HG03342 (cell line): Measurements from ENCODE around the gene MRPL21.

Experiments used
- ATAC-seq: cut with Tn5 transposase; IDR thresholded peaks from one replicate; pipeline ENCODE4 v1.9.1; 2021; ENCODE audit warnings: mild to moderate bottlenecking, moderate library complexity; ENCODE audit not compliant: unreplicated experiment

Gene MRPL21

GRCh38 chr11:68903288-68904247 is at the start of gene MRPL21, which contains the start of gene IGHMBP2:
MRPL21 (minus strand) TSS chr11:68903832; CDS start chr11:68903810, 22 bp downstream.
IGHMBP2 (plus strand) TSS chr11:68903891; CDS start chr11:68903953, 62 bp downstream.
- peak; percentile 93 for ATAC-seq

DNA sequence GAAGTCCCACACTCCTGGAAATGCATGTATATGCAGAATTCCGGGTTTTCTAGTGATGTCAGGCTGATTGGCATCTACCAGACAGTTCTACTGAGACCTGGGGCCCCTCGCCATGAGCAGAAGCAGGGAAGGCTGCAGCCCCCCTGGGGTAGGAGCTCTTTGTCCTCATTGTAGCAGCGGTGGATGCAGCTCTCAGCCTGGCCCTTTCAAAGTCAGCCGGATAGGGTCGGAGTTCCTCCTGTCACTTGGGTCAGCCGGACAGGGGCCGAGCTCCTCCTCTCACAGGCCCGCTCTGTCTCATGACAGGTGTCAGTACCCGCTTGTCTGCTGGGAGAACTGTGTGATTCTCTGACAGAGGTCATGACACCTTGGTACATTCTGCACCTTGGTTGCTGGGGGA is 47.1 kb upstream of the MRPL21 start:
- no peak for ATAC-seq

- no peak for ATAC-seq
Measured at GRCh38 chr11:68950270-68950669, 46.6 kb upstream of the MRPL21 start.

- ATAC-seq: no peak
Measured at GRCh38 chr11:68948935-68949334, 45.3 kb upstream of the MRPL21 start.

GRCh38 chr11:68948496-68948895 is 44.9 kb upstream of the MRPL21 start:
- ATAC-seq: no peak

- no peak for ATAC-seq
Measured at GRCh38 chr11:68947151-68947550, 43.5 kb upstream of the MRPL21 start.

GRCh38 chr11:68946416-68947090 is 42.9 kb upstream of the MRPL21 start:
- no peak for ATAC-seq

GRCh38 chr11:68942751-68943271 is 39.2 kb upstream of the MRPL21 start:
- ATAC-seq: no peak

GRCh38 chr11:68942095-68942620 is 38.5 kb upstream of the MRPL21 start:
- ATAC-seq: no peak

- ATAC-seq: no peak
Measured at GRCh38 chr11:68941324-68942094, 37.9 kb upstream of the MRPL21 start.

DNA sequence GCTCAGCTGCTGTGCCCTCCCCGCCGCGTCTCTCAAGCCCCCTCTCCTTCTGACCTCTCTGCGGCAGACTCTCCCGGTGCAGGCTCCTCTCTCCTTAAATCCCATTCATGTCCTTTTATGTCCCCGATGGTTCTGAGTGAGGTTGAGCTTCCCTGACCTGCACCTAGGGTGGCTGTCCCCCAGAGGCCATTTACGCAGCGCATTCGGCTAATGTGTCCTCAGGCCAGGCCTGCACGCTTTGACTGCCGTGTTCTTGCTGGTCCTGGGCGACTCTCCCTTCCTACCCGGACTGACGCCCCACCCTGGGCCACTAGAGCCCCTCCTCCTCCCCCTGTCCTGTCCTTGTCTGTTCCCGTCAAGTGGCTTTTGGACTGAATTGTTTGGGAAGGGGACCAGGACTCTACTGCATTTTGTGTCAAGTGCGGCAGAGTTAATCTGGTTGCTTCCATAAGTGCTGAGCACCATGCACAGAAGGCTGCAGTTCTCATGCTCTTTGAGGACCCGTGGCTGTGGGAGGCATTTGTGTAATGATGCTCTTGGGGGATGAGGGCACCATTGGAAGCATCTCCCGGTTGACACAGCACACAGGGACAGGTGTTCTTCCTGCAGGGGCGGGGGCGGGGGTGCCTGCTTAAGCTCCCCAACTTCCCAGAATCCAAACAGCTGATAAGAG is 37.2 kb upstream of the MRPL21 start:
- ATAC-seq: no peak

DNA sequence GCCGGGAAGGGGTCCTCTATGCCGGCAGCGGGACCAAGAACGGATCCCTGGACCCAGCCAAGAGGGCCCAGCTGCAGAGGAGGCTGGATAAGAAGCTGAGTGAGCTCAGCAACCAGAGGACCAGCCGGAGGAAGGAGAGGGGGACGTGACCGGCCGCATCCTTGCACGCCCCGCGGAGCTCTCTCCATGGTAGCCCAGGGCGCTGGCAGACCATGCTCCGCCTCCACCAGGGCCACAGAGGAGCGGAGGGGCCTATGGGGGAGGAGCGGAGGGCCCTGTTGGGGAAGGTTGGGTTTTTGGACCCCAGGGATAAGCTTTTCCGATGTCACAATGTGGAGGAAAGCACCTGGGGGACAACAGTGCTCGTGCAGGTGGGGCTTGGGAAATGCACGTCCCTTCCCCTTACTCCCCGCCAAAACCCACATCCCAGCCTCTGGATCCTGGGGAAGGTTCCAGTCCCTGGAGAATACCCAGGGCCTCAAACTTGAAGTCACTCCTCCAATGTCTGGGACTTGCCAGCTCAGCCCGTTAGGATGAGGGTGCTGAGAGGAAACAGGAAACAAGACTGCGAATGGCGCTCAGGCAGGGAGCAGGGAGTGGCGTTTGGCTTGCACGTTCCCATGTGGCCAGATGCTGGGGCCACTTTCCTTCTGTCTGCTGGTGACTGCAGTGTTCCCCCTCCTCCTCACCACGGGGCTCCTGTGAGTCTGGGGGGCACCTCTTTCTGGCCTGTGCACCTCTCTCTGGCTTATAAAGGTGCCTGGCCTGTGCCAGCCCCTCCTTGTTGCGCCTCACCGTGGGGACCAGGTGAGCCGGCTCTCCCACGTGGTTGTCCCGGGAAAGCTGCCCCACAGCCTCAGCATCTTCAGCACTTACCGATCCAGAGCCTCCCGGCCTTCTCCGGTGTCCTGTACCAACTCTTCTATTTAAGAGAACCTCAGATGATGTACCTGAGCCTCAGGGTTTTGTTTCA is 36.2 kb upstream of the MRPL21 start:
- no peak for ATAC-seq

GRCh38 chr11:68938816-68939582 is 35.4 kb upstream of the MRPL21 start:
- no peak for ATAC-seq

DNA sequence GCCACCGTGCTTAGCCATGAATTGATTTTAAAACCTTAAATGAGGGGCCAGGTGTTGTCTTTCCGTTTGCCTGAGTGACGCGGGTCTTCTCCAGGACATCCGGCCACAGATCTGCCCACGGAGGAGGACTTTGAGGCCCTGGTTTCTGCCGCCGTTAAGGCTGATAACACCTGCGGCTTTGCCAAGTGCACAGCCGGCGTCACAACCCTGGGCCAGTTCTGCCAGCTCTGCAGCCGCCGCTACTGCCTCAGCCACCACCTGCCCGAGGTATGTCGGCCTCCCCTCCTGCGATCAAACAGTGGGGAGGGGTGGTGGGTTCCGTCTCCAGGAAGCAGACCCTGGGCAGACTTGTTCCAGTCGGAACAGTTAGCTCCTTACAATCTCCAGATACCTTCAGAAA is 34.5 kb upstream of the MRPL21 start:
- ATAC-seq: no peak

GRCh38 chr11:68936676-68937620 is 33.3 kb upstream of the MRPL21 start:
- no peak for ATAC-seq

DNA sequence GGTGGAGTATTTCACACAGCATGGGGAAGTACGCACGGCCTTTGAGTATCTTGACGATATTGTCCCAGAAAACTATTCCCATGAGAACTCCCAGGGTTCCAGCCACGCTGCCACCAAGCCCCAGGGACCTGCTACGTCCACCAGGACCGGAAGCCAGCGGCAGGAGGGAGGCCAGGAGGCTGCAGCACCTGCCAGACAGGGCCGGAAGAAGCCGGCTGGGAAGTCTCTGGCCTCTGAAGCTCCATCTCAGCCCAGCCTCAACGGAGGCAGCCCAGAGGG is 32.7 kb upstream of the MRPL21 start:
- ATAC-seq: no peak
